AG09309 (cell line): Measurements from ENCODE around the gene EMC1.

Experiments
- DNase-seq: peaks from one replicate; pipeline ENCODE4 v3.0.0-alpha.2; 2010; ENCODE audit warnings: low read depth
- H3K4me3 ChIP-seq: 2 replicates; pipeline ENCODE4 v1.5.1; 2011; ENCODE audit warnings: mild to moderate bottlenecking, low read depth, low read length, moderate library complexity; ENCODE audit not compliant: control insufficient read depth
- TF ChIP-seq, protein P1 (sequence below): IDR thresholded peaks from 2 replicates; pipeline ENCODE4 v1.5.1; 2011; ENCODE audit warnings: mild to moderate bottlenecking, low read depth, low read length, inconsistent platforms; ENCODE audit not compliant: insufficient read depth, control insufficient read depth; ENCODE audit errors: missing control alignments

The EMC1 gene

DNA sequence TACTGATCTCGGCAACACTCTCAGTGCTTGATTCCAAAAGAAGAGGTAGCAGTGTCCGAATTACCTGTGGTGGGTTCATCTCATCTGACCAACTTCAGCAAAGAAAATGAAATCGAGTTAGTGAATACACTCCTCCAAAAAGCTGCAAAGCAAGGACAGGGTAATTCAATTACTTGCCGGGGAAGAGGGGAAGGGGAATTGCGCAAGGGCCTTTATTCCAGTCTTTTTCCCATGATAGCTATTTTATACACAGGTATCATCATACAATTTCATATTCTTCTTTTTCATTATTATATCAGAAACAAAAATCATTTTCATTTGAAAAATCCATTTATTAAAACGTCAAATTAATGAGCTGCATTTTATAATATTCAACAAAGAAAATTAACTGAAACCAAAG lies 84.2 kb downstream of the EMC1 start:
- DNase-seq = no peak
- TF ChIP-seq, protein P1, sequence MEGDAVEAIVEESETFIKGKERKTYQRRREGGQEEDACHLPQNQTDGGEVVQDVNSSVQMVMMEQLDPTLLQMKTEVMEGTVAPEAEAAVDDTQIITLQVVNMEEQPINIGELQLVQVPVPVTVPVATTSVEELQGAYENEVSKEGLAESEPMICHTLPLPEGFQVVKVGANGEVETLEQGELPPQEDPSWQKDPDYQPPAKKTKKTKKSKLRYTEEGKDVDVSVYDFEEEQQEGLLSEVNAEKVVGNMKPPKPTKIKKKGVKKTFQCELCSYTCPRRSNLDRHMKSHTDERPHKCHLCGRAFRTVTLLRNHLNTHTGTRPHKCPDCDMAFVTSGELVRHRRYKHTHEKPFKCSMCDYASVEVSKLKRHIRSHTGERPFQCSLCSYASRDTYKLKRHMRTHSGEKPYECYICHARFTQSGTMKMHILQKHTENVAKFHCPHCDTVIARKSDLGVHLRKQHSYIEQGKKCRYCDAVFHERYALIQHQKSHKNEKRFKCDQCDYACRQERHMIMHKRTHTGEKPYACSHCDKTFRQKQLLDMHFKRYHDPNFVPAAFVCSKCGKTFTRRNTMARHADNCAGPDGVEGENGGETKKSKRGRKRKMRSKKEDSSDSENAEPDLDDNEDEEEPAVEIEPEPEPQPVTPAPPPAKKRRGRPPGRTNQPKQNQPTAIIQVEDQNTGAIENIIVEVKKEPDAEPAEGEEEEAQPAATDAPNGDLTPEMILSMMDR = no peak
- no peak overlapping the region for H3K4me3 ChIP-seq

DNA sequence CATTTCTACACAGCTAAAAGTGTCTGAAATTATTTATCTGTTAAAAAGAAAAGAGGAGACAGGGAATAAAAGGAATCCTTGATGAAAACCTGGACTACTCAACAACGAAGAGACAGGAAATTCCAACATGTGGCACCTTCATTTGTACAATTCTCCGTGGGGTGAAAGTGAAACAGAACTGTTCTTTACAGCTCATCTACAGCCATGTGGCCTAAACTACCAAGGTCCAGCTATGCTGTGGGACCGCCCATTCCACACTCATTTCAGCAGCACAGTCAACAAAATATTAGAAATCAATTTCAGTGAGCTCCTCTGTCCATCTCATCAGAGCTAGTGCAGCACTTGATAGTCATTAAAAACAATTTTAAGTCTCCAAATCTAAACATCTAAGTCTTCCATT lies 85.3 kb downstream of the EMC1 start:
- TF ChIP-seq, protein P1 = no peak
- no peak for DNase-seq
- H3K4me3 ChIP-seq = no peak overlapping the region
